GM21786 (cell line): ENCODE measurements around the gene TTBK1.

ENCODE experiments used
- ATAC-seq: cut with Tn5 transposase; IDR thresholded peaks from one replicate; pipeline ENCODE4 v1.9.1; 2021; ENCODE audit not compliant: unreplicated experiment

Gene TTBK1

GRCh38 chr6:43285832-43286231 is 42.6 kb downstream of the TTBK1 start:
- ATAC-seq: no peak

- ATAC-seq: no peak
These were observed 43.2 kb downstream of the TTBK1 start for GRCh38 chr6:43286456-43286979.

- no peak for ATAC-seq
These were observed 43.9 kb downstream of the TTBK1 start for GRCh38 chr6:43286980-43287716.

GRCh38 chr6:43287717-43288679 is 44.7 kb downstream of the TTBK1 start:
- ATAC-seq: no peak

GRCh38 chr6:43290339-43290904 is 47.1 kb downstream of the TTBK1 start:
- no peak for ATAC-seq

GRCh38 chr6:43290905-43291355 is 47.6 kb downstream of the TTBK1 start:
- ATAC-seq: no peak

- no peak for ATAC-seq
These were observed 48.4 kb downstream of the TTBK1 start for GRCh38 chr6:43291708-43292107.

GRCh38 chr6:43292341-43292740 is 49.1 kb downstream of the TTBK1 start:
- ATAC-seq: no peak

GRCh38 chr6:43292763-43293318 is 49.6 kb downstream of the TTBK1 start:
- ATAC-seq: no peak

GRCh38 chr6:43293698-43294097 is 50.4 kb downstream of the TTBK1 start:
- ATAC-seq: no peak

- ATAC-seq: no peak
These were observed 51.3 kb downstream of the TTBK1 start for GRCh38 chr6:43294536-43294935.

- ATAC-seq: no peak
These were observed 52.2 kb downstream of the TTBK1 start for GRCh38 chr6:43295456-43295855.

- ATAC-seq: no peak
These were observed 53.7 kb downstream of the TTBK1 start for GRCh38 chr6:43296780-43297497.

GRCh38 chr6:43297644-43298564 is 54.6 kb downstream of the TTBK1 start, which contains the start of gene SLC22A7:
Gene SLC22A7, plus strand, starts transcription at chr6:43298260. Its CDS starts 99 bp downstream, at chr6:43298359.
- ATAC-seq: no peak

GRCh38 chr6:43298565-43299337 is 55.5 kb downstream of the TTBK1 start:
- no peak for ATAC-seq

- ATAC-seq: no peak
These were observed 56.3 kb downstream of the TTBK1 start for GRCh38 chr6:43299338-43300293.
